NCI-H345 treated with DMSO at 0.1 percent for 48 hours (cell line): ENCODE measurements around the gene DCAF17.
"Not testable (repeated sequence)": the region's sequence is repeated elsewhere in the genome, so short reads cannot be mapped to it uniquely, and the experiment has no call there.

Source experiments
- DNase-seq: peaks from one replicate; lab custom pipeline; 2025; ENCODE audit not compliant: unreplicated experiment; lab: John Stamatoyannopoulos, UW

DCAF17 gene

DNA sequence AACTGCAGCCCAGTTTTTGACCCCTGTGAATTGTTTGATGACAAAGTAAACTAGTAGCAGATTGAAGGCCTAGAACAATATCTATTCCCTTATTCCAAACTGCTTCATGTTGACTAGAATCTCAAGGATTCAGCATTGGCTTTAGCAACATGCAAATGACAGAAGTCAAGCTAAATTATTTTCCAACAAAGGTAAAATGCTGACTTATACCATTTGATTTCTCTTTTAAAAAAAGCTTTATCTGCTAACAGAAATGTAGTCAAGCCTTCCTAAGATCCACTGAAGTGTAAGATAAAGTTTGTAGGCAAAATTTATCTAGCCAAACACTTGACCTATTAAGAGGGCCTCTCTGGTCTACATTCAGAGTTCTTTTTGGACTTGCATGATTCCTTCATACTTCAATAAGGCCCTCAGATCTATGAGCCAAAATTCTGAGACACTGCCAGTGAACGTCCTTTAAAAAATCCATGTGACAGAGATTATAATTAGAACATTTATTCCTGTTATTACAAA lies 78.7 kb downstream of the DCAF17 start:
- no peak for DNase-seq

GRCh38 chr2:171513719-171514160 lies 79.7 kb downstream of the DCAF17 start:
- no peak for DNase-seq

DNA sequence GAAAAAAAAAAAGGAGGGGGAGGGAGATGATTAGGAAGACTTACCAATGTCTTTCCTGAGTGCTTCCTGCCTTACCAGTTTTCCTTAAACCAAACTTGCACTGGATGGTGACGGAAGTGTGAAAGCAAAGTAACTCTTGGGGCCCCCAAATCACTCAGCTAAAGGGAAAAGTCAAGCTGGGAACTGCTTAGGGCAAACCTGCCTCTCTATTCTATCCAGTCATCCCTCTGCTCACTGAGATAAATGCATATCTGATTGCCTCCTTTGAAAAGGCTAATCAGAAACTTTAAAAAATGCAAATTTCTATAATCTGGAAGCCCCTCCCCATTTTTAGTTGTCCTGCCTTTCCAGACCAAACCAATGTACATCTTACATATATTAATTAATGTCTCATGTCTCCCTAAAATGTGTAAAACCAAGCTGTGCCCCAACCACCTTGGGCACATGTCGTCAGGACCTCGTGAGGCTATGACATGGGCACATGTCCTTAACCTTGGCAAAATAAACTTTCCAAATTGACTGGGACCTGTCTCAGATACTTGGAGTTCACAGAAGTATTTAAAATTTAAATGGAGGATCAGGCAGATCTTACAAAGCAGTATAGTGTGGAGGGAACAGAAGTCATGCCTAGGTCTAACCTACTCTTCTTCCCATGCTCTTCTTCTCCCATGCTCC lies 81.0 kb downstream of the DCAF17 start:
- no peak for DNase-seq

GRCh38 chr2:171515672-171516298 lies 81.8 kb downstream of the DCAF17 start:
- DNase-seq = no peak

DNA sequence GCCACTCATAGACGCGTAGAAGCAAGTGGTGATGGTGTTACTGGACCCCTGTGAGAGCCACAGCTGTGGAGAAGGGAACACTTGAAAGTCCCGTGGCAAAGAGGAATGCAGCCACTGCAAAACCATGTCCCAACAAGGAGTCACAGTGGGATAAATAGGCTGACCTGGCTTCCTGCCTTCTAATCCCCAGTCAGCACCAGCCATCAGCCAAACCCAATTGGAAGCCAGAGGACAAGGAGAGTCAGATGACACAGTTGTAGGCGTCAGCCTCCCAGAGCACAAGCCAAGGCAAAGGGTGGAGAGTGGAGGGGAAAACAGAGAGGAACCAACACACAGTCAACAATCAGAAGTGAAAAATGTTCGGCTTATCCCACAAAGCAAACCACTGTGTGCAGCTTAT lies 82.8 kb downstream of the DCAF17 start:
- DNase-seq = no peak

DNA sequence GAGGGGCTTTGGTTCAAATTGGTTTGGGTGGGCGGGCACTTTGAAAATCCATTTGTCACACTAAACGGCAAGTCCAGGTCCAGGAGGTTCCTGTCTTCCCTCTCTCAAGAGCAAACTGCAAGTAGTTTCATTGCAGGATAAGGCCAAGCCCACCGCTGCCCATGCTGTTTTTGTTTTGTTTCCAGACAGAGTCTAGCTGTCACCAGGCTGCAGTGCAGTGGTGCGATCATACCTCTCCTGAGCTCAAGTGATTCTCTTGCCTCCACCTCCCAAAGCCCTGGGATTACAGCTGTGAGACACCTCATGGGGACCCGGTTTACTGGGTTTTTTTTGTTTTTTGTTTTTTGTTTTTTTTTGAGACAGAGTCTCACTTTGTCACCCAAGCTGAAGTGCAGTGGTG lies 86.4 kb downstream of the DCAF17 start:
- DNase-seq = no peak

- no peak for DNase-seq
Measured at GRCh38 chr2:171521361-171522051, 87.5 kb downstream of the DCAF17 start.

DNA sequence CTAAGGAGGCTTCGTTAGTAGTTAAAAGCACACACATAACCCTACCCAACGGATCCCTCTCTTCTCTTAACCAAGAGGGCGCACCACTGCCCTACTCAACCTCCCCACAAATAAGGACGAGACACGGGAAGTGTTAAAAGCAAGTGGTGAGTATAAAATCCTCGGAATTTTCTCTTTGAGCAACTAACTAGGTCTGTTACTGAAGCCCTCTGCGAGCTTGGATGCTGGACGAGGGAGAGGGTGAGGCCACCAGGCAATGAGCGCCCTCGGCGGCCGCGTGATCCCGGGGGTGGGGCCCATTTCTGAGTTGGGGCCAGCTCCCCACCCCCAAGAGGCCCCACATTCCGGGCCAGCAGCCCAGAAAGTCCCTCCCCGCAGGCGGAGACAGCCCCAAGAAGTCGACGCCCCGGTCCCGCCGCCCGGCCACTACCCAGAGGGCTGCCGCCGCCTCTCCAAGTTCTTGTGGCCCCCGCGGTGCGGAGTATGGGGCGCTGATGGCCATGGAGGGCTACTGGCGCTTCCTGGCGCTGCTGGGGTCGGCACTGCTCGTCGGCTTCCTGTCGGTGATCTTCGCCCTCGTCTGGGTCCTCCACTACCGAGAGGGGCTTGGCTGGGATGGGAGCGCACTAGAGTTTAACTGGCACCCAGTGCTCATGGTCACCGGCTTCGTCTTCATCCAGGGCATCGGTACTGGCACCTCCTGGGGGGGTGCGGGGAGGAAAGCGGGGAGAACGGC lies 88.2 kb downstream of the DCAF17 start, which contains the start of gene CYBRD1:
Gene CYBRD1 (plus strand): TSS at position 423 of the 736 bp plus-strand sequence. CDS start 72 bp downstream, at position 495.
- no peak for DNase-seq

DNA sequence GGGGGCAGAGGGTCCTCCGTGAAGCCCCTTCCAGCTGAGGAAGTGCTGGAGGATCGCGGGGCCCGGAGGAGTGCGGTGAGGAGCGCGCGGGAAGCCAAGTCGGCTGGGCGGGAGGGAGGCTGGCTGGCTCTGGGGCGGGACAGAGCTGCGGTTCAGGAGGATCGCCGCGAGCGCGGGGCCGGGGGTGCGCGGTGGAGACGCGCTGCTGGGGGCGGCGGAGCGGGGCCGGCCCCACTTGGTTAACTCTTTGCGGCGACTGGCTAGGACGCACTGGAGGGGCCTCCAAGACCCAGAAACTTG lies 88.7 kb downstream of the DCAF17 start:
- DNase-seq = no peak

DNA sequence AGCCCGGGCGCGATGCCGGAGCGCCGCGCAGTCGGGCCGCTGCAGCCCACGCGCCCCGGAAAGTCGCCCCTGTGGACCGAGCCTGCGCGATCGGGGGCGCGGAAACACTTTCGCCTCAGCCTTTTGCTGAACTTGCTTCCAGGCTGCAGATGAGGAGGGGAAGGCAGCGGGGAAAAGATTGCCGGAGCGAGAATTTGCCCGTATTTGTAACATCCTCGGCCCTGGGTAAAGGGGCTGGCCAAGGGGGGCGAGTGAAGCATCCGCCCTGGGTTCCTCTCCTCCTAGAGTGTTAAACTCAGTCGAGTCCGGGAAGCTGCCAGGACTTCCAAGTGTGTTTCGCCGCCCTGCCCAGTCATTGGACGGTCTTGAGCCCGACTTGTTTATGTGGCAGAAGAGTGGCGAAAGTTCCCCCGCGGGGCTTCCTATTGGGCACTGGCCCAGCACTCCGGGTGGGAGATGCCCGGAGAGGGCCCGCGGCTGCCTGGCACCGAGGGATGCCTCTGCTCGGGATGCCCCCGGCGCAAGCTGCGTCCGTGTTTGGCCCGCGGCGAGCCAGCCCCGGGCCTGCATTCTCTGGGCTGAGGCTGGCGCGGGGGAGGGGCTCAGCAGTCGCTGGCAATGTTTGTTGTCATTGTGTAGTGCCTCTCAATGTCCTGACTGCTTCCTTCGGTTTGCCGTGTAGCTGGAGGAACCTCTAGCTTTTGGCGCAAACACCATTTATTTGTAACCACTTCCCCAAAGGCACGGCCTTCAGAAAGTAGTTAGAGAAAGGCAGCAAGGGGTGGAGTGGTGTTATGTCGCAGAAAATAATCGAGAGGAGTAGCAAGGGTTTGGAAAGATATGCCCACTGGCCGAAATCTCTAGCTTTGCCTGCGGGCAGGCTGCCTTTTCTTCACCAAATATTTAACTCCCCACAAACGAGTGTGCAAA lies 89.3 kb downstream of the DCAF17 start:
- no peak for DNase-seq

- no peak for DNase-seq
Measured at GRCh38 chr2:171524018-171524401, 90.0 kb downstream of the DCAF17 start.

GRCh38 chr2:171529914-171530313 lies 95.9 kb downstream of the DCAF17 start:
- no peak for DNase-seq

DNA sequence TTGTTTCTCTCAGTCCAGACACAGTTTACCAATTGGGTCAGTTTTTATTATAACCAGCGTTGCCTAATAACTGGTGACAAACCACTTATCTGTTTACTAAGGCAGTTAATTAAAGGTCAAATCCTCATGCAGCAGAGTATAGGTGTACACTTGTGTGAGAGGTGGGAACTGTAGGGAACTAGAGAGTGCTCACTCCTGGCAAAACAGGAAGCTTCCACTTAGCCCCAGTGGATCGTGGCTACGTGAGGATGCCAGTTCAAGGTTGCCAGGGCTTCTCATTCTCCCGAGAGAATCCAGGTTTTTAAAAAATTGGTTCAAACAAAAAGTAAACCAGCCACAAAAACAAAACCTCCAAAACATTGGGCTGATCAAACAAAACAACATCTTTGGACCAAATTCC lies 96.4 kb downstream of the DCAF17 start:
- no peak for DNase-seq

GRCh38 chr2:171530859-171531258 lies 96.8 kb downstream of the DCAF17 start:
- DNase-seq = not testable (repeated sequence)

GRCh38 chr2:171531291-171531690 lies 97.3 kb downstream of the DCAF17 start:
- DNase-seq = no peak

GRCh38 chr2:171531836-171532450 lies 97.9 kb downstream of the DCAF17 start:
- DNase-seq = no peak

- DNase-seq = no peak
Measured at GRCh38 chr2:171533331-171533730, 99.3 kb downstream of the DCAF17 start.
